Measurements from ENCODE around the gene LRRC75A. TPM values are rescaled to one million over a fixed set of nuclear protein-coding genes. Genes with fewer than 3 reads are reported as not detected.

Gene LRRC75A
- total RNA-seq, 1 donor = 11.0 TPM

DNA sequence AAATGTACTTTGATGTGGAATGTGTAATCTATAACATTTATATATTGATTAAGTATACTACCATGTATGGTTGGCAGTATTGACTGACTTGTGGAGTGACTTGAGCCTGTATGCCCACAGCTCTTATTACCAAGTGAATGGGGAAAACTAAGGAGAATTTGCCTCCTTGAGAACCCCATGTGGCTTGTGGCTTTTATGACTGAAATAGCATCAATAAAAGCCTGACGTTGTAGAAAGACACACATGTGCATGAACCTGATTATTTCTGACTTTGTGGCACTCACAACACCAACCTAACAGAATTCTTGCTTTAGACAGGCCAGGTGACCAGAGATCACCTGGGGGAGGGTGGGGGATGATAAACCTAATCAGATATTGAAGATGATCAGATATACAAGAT, 2.1 kb upstream of the LRRC75A start:
- no peak for DNase-seq (ENCODE audit: low read depth in 2 of 3, low spot score in 2 of 3)

- no peak for DNase-seq (ENCODE audit: low read depth in 2 of 3, low spot score in 2 of 3)
These were observed 1.6 kb upstream of the LRRC75A start for GRCh38 chr17:16493531-16494046.

- no peak for DNase-seq (ENCODE audit: low read depth in 2 of 3, low spot score in 2 of 3)
These were observed 879 bp upstream of the LRRC75A start for GRCh38 chr17:16492613-16493530.

- peak in 1 of 3 donors; percentile 22 for DNase-seq (ENCODE audit: low read depth in 2 of 3, low spot score in 2 of 3)
These were observed 776 bp downstream of the LRRC75A start for GRCh38 chr17:16491131-16491702.

DNA sequence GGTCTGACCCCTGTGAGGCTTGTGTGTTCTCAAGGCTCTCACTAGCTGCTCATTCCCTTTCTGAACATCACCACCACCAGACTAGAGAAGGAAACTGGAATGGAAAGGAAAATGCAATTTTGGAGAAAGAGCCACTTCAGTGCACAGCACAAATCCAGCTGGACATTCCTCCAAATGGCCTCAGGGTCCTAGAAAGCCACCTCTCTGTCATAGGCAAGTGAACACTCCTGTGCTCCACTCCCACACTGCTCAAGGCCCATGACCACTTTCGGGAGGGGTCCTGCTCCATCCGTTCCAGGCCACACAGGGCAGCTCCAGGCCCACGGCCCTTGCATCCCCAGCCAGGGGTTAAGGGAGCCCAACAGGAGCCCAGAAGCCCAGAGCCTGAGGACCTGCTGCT, 2.6 kb downstream of the LRRC75A start:
- no peak for DNase-seq (ENCODE audit: low read depth in 2 of 3, low spot score in 2 of 3)

- no peak for DNase-seq (ENCODE audit: low read depth in 2 of 3, low spot score in 2 of 3)
These were observed 3.0 kb downstream of the LRRC75A start for GRCh38 chr17:16488968-16489337.

DNA sequence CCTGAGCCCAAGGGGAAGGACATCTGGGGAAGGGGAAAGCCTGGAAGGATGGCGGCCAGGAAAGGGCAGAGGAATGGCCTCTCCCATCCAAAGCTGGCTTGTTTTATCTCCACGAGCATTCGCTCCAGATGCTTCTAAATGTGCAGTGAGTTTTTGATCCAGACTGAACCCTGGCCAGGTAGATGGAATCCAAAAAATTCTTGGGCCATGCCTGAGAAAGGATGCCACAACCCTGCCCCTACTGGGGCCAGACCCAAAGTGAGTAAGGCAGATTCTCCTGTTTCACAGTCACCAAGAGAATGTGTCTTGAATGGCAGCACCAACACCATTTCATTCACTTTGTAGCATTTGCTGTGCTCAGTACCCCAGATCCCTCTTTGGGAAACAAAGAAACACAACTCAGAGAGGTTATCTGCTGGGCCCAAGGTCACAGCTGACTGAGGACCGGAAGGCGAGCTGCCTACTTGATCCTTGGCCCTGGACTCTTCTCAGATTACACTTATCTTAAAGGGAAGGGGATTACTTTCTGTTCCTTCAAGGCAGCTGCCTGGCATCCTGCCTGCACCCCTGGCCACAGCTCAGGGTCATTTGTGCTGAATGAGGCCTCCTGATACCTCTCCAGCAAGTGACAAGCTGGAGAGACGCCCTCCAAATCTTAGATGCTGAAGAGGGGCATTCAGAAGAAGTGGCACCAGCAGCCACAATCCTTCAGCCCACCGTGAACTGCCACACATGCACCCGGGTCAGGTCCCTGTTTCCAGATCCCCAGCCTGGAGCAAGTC, 3.6 kb downstream of the LRRC75A start:
- DNase-seq (ENCODE audit: low read depth in 2 of 3, low spot score in 2 of 3) = no peak

GRCh38 chr17:16486373-16487250, 5.4 kb downstream of the LRRC75A start:
- DNase-seq (ENCODE audit: low read depth in 2 of 3, low spot score in 2 of 3) = no peak

GRCh38 chr17:16484445-16485175, 7.4 kb downstream of the LRRC75A start:
- DNase-seq (ENCODE audit: low read depth in 2 of 3, low spot score in 2 of 3) = no peak

DNA sequence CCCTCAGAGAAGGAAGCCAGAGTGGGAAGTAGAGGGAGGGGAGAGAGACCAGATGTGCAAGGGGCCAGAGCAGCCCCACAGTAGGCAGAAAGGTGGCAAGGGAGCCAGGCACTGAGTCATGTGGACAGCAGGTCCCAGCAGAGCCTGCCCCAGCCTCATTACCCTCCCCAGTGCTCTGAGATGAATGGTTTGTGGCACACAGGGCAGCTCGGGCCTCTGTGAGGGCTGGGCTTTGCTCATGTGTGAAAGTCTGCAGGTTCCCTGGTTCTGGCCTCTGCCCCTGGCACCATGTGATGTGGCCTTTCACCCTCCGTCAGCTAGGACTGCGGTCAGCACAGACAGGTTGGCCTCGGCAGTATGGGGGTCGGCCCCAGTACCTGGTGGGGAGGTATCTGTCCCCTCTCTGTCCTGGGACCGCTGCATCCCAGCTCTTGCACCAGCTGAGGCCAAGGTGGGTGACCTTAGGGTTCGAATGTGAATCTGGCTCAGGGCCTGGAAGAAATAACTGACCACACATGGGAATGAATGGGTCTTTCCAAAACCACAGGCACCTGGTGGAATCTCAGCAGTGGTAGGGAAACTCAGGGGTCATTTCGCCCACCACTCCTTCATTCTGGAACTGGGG, 8.9 kb downstream of the LRRC75A start:
- DNase-seq (ENCODE audit: low read depth in 2 of 3, low spot score in 2 of 3) = no peak

GRCh38 chr17:16482253-16482652, 9.7 kb downstream of the LRRC75A start:
- DNase-seq (ENCODE audit: low read depth in 2 of 3, low spot score in 2 of 3) = no peak

- no peak for DNase-seq (ENCODE audit: low read depth in 2 of 3, low spot score in 2 of 3)
These were observed 11.0 kb downstream of the LRRC75A start for GRCh38 chr17:16480995-16481394.

- no peak for DNase-seq (ENCODE audit: low read depth in 2 of 3, low spot score in 2 of 3)
These were observed 12.7 kb downstream of the LRRC75A start for GRCh38 chr17:16479264-16479663.

DNA sequence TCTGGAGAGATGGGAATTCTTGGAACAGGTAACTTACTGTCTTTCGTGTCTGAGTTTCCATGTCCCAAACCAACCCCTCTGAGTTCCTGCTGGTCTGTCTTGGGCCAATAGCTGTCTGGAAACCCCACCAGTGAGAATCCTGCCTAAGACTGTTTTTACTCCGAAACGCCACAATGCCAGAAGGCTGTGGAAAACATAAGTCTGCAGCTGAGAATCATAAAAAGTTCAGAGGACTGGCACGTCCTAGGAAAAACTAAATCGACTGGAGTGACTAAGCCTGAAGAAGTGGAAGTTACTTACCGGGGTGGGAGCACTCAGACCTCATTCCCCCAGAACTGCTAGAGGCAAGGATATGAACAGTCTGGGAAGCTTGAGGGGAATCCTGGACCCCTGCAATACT, 13.3 kb downstream of the LRRC75A start:
- no peak for DNase-seq (ENCODE audit: low read depth in 2 of 3, low spot score in 2 of 3)

DNA sequence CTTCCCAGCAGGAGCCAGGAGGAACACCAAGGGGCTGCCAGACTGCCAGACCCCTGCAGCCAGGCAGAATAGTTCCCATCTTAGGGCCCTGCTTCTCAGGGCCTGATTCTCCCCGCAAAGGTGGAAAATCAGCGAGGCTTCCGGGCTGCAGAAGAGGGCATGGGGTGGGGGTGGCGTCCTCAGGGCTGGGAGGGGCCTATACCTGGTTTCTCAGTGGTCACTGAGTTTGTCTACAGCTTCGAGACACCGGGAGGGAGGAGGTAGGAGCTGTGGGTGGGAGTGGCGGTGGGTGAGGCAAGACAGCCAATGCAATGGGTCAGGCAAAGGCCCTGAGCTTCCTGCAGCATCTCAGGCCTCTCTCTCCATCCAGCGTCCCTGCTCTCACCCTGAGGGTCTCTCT, 14.3 kb downstream of the LRRC75A start:
- no peak for DNase-seq (ENCODE audit: low read depth in 2 of 3, low spot score in 2 of 3)

DNA sequence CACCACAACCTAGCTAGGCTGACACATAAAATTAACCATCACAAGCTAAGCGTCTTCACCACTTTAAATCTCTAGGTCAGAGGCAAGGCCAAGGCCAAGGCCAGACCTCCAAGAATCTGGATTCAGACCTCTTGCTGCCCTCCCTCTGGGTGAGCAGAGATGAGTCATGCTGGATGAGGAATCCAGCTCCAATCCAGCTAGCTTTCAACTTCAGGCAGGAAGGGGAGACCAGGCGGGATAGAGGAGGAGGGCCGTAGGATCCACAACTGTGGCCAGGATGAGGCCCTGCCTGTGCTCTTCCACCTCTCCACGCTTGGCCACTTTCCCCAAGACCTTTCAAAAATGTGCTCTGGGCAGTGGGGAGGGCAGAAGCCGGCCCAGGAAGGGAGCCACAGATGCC, 14.7 kb downstream of the LRRC75A start:
- DNase-seq (ENCODE audit: low read depth in 2 of 3, low spot score in 2 of 3) = no peak

- DNase-seq (ENCODE audit: low read depth in 2 of 3, low spot score in 2 of 3) = no peak
These were observed 16.8 kb downstream of the LRRC75A start for GRCh38 chr17:16475179-16475704.

- DNase-seq (ENCODE audit: low read depth in 2 of 3, low spot score in 2 of 3) = no peak
These were observed 17.8 kb downstream of the LRRC75A start for GRCh38 chr17:16474012-16474725.

All from hematopoietic multipotent progenitor cell (in vitro differentiated cells).